ENCODE measurements around the gene TMX4. TPM values are rescaled to one million over a fixed set of nuclear protein-coding genes. Genes with fewer than 3 reads are reported as not detected.

The TMX4 gene
- total RNA-seq, 1 experiment from 2014 or later, result 31.7 TPM

- ChIA-PET CTCF (no interaction called here), POLR2A (ENCODE audit: low non-redundant PET) (no interaction called here)
- H3K36me3 ChIP-seq (ENCODE audit: insufficient read depth, low read length, poor library complexity, severe bottlenecking), result no peaks in the 10 kb centered on the region
- DNase-seq (ENCODE audit: low spot score), result no peak
- H3K27ac ChIP-seq (ENCODE audit: low read depth, low read length, poor library complexity, severe bottlenecking), result no peak overlapping the region
- H3K4me3 ChIP-seq (ENCODE audit: low read depth, low read length, poor library complexity, severe bottlenecking), result no peak overlapping the region
- H3K9me3 ChIP-seq (ENCODE audit: low read depth, low read length, poor library complexity, severe bottlenecking), result no peaks in the 10 kb centered on the region
- intact Hi-C loops (cut with micrococcal nuclease; ENCODE audit: unreplicated experiment), result no loop called here
- H3K27me3 ChIP-seq (replicated peaks; ENCODE audit: insufficient read depth, low read depth, low read length, poor library complexity), result no peaks in the 10 kb centered on the region
- no peaks in the 10 kb centered on the region for H3K4me1 ChIP-seq (ENCODE audit: insufficient read depth, low read length, poor library complexity, severe bottlenecking)
- BruUV-seq (replicated peaks), result no TSS peak
- TF ChIP-seq EZH2 (IDR thresholded peaks at IDR 0.05; ENCODE audit: borderline replicate concordance, low read depth, low read length, poor library complexity, severe bottlenecking), result no peak
- TF ChIP-seq CTCF (conservative IDR thresholded peaks at IDR 0.05; ENCODE audit: low read depth, low read length), result no peak
Measured at GRCh38 chr20:8050157-8050837, 30.7 kb upstream of the TMX4 start.

GRCh38 chr20:8049310-8049709 lies 29.7 kb upstream of the TMX4 start:
- DNase-seq (ENCODE audit: low spot score), result no peak
- POLR2A ChIA-PET (ENCODE audit: low non-redundant PET), result no interaction called here
- TF ChIP-seq CTCF (conservative IDR thresholded peaks at IDR 0.05; ENCODE audit: low read depth, low read length), result no peak
- TF ChIP-seq EZH2 (IDR thresholded peaks at IDR 0.05; ENCODE audit: borderline replicate concordance, low read depth, low read length, poor library complexity, severe bottlenecking), result no peak

GRCh38 chr20:8045946-8046345 lies 26.4 kb upstream of the TMX4 start:
- ChIA-PET CTCF (no interaction called here), POLR2A (ENCODE audit: low non-redundant PET) (no interaction called here)
- no TSS peak for BruUV-seq (replicated peaks)
- TF ChIP-seq CTCF (conservative IDR thresholded peaks at IDR 0.05; ENCODE audit: low read depth, low read length) (no peak), EZH2 (IDR thresholded peaks at IDR 0.05; ENCODE audit: borderline replicate concordance, low read depth, low read length, poor library complexity, severe bottlenecking) (no peak)
- H3K4me3 ChIP-seq (ENCODE audit: low read depth, low read length, poor library complexity, severe bottlenecking), result no peak overlapping the region
- H3K27ac ChIP-seq (ENCODE audit: low read depth, low read length, poor library complexity, severe bottlenecking), result no peak overlapping the region
- H3K27me3 ChIP-seq (replicated peaks; ENCODE audit: insufficient read depth, low read depth, low read length, poor library complexity), result peaks cover 9% of the 10 kb centered on the region
- no peak for DNase-seq (ENCODE audit: low spot score)
- H3K36me3 ChIP-seq (ENCODE audit: insufficient read depth, low read length, poor library complexity, severe bottlenecking), result no peaks in the 10 kb centered on the region
- no peaks in the 10 kb centered on the region for H3K9me3 ChIP-seq (ENCODE audit: low read depth, low read length, poor library complexity, severe bottlenecking)
- no peaks in the 10 kb centered on the region for H3K4me1 ChIP-seq (ENCODE audit: insufficient read depth, low read length, poor library complexity, severe bottlenecking)
- intact Hi-C loops (cut with micrococcal nuclease; ENCODE audit: unreplicated experiment), result no loop called here

More at GRCh38 chr20:8049310-8049709, 29.7 kb upstream of the TMX4 start:
- H3K27ac ChIP-seq (ENCODE audit: low read depth, low read length, poor library complexity, severe bottlenecking), result no peak overlapping the region
- CTCF ChIA-PET, result no interaction called here
- H3K27me3 ChIP-seq (replicated peaks; ENCODE audit: insufficient read depth, low read depth, low read length, poor library complexity), result no peaks in the 10 kb centered on the region
- no peaks in the 10 kb centered on the region for H3K36me3 ChIP-seq (ENCODE audit: insufficient read depth, low read length, poor library complexity, severe bottlenecking)
- no peak overlapping the region for H3K4me3 ChIP-seq (ENCODE audit: low read depth, low read length, poor library complexity, severe bottlenecking)
- H3K4me1 ChIP-seq (ENCODE audit: insufficient read depth, low read length, poor library complexity, severe bottlenecking), result no peaks in the 10 kb centered on the region
- intact Hi-C loops (cut with micrococcal nuclease; ENCODE audit: unreplicated experiment), result no loop called here
- no TSS peak for BruUV-seq (replicated peaks)
- no peaks in the 10 kb centered on the region for H3K9me3 ChIP-seq (ENCODE audit: low read depth, low read length, poor library complexity, severe bottlenecking)

Data from A673 (cell line).